NCI-H524 (cell line): ENCODE data around the gene GALNTL6.
A peak's percentile ranks its signal among the peaks of the same experiment; 100 is the strongest.

Experiments
- DNase-seq, 2 experiments: peaks; one replicate each; lab custom pipeline; 2025; lab: John Stamatoyannopoulos, UW

Gene GALNTL6

GRCh38 chr4:172007889-172008288 is 194.7 kb downstream of the GALNTL6 start:
- no peak for DNase-seq

GRCh38 chr4:172009446-172010230 is 196.4 kb downstream of the GALNTL6 start:
- no peak for DNase-seq

- no peak for DNase-seq
Observed at GRCh38 chr4:172011196-172011595, 198.0 kb downstream of the GALNTL6 start.

GRCh38 chr4:172018358-172018757 is 205.2 kb downstream of the GALNTL6 start:
- no peak for DNase-seq

- no peak for DNase-seq
Observed at GRCh38 chr4:172035562-172035961, 222.4 kb downstream of the GALNTL6 start.

- DNase-seq: no peak
Observed at GRCh38 chr4:172040766-172041165, 227.6 kb downstream of the GALNTL6 start.

- DNase-seq: peak in 1 of 2 experiments; percentile 26
Observed at GRCh38 chr4:172042714-172043114, 229.5 kb downstream of the GALNTL6 start.

- no peak for DNase-seq
Observed at GRCh38 chr4:172045981-172046380, 232.8 kb downstream of the GALNTL6 start.

- DNase-seq: no peak
Observed at GRCh38 chr4:172048666-172049065, 235.5 kb downstream of the GALNTL6 start.

- DNase-seq: no peak
Observed at GRCh38 chr4:172050911-172051310, 237.7 kb downstream of the GALNTL6 start.

GRCh38 chr4:172055046-172055445 is 241.8 kb downstream of the GALNTL6 start:
- DNase-seq: no peak

GRCh38 chr4:172055498-172055897 is 242.3 kb downstream of the GALNTL6 start:
- peak in 1 of 2 experiments; percentile 16 for DNase-seq

GRCh38 chr4:172061204-172061603 is 248.0 kb downstream of the GALNTL6 start:
- DNase-seq: no peak

GRCh38 chr4:172068506-172068905 is 255.3 kb downstream of the GALNTL6 start:
- no peak for DNase-seq

GRCh38 chr4:172073590-172073989 is 260.4 kb downstream of the GALNTL6 start:
- peak in 1 of 2 experiments; percentile 52 for DNase-seq

- DNase-seq: no peak
Observed at GRCh38 chr4:172083272-172083671, 270.1 kb downstream of the GALNTL6 start.

GRCh38 chr4:172088556-172088955 is 275.4 kb downstream of the GALNTL6 start:
- DNase-seq: no peak

GRCh38 chr4:172095161-172095560 is 282.0 kb downstream of the GALNTL6 start:
- DNase-seq: no peak

GRCh38 chr4:172096786-172097185 is 283.6 kb downstream of the GALNTL6 start:
- DNase-seq: no peak

GRCh38 chr4:172099376-172099775 is 286.2 kb downstream of the GALNTL6 start:
- DNase-seq: no peak

GRCh38 chr4:172103456-172103855 is 290.3 kb downstream of the GALNTL6 start:
- no peak for DNase-seq

GRCh38 chr4:172104539-172104938 is 291.3 kb downstream of the GALNTL6 start:
- no peak for DNase-seq

- DNase-seq: no peak
Observed at GRCh38 chr4:172105918-172106317, 292.7 kb downstream of the GALNTL6 start.

GRCh38 chr4:172109466-172109865 is 296.3 kb downstream of the GALNTL6 start:
- no peak for DNase-seq
